Measurements from ENCODE around the gene MYO1C.

Gene MYO1C

GRCh38 chr17:1505586-1505985 lies 13.1 kb upstream of the MYO1C start:
- H3K4me3 ChIP-seq (ENCODE audit: control insufficient read depth, low read depth, low read length) = no peak overlapping the region
- DNase-seq (ENCODE audit: low read depth) = no peak
- TF ChIP-seq CTCF (conservative IDR thresholded peaks at IDR 0.05; ENCODE audit: control insufficient read depth, insufficient read depth, low read depth, low read length) = no peak

GRCh38 chr17:1504866-1505265 lies 12.4 kb upstream of the MYO1C start:
- no peak for TF ChIP-seq CTCF (conservative IDR thresholded peaks at IDR 0.05; ENCODE audit: control insufficient read depth, insufficient read depth, low read depth, low read length)
- no peak for DNase-seq (ENCODE audit: low read depth)
- no peak overlapping the region for H3K4me3 ChIP-seq (ENCODE audit: control insufficient read depth, low read depth, low read length)

DNA sequence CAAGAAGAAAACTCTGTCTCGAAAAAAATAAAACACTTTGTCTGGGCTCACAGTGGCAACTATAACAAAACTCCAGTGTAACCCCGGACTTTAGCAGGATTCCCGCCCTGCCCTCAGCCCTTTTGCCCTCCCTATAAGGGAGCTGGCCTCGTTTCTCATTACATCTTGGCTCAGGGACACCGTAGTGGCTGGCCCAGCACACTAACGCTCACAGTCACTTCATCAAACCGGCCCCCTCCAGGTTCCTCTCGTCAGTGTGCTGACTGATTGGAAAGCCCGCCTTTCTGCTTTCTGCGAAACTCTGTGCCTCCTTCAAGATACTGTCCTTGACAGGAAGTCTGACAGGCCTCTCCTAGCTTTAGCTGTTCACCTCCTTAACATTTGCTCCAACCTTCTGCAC lies 11.2 kb upstream of the MYO1C start:
- no peak for DNase-seq (ENCODE audit: low read depth)
- no peak for TF ChIP-seq CTCF (conservative IDR thresholded peaks at IDR 0.05; ENCODE audit: control insufficient read depth, insufficient read depth, low read depth, low read length)
- H3K4me3 ChIP-seq (ENCODE audit: control insufficient read depth, low read depth, low read length) = no peak overlapping the region

DNA sequence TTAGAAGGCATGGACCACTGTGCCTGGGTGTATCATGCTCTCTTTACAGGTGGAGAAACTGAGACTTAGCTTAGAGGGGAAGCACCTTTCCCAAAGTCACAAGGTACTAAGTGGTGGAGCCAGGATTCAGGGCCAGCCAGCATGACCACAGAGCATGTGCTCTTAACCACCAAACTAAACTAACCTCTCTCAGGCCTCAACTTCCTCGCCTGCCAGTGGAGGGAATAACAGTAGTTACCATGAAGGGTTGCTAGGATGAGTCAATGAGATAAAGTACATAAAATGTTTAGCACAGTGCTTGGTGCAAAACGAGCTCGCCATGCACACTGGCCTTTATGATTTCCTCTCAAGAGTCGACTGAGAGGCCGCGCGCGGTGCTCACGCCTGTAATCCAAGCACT lies 6.4 kb upstream of the MYO1C start:
- no peak overlapping the region for H3K4me3 ChIP-seq (ENCODE audit: control insufficient read depth, low read depth, low read length)
- peak; percentile 30 for DNase-seq (ENCODE audit: low read depth)
- no peak for TF ChIP-seq CTCF (conservative IDR thresholded peaks at IDR 0.05; ENCODE audit: control insufficient read depth, insufficient read depth, low read depth, low read length)

- no peak for DNase-seq (ENCODE audit: low read depth)
- TF ChIP-seq CTCF (conservative IDR thresholded peaks at IDR 0.05; ENCODE audit: control insufficient read depth, insufficient read depth, low read depth, low read length) = no peak
- H3K4me3 ChIP-seq (ENCODE audit: control insufficient read depth, low read depth, low read length) = no peak overlapping the region
Observed at GRCh38 chr17:1498233-1498632, 5.7 kb upstream of the MYO1C start.

DNA sequence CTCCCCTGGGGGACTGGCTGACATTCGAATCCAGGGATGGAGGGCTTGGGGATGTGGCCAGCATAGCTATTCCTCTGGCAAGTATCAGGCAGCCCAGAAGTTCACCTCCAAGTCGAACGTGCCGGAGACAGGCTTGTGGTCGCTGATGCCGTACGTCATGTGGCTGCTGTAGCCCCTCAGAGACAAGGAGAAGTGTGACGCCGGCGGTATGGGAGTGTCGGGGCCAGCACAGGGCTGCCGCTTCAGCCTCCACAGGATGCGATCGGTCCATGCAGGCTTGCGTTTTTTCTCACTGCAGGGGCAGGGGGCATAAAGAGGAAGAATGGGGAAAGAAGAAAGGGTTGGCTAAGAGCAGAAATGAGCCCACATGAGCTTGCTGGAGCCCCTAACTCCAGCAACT lies 5.3 kb upstream of the MYO1C start:
- no peak overlapping the region for H3K4me3 ChIP-seq (ENCODE audit: control insufficient read depth, low read depth, low read length)
- no peak for DNase-seq (ENCODE audit: low read depth)
- no peak for TF ChIP-seq CTCF (conservative IDR thresholded peaks at IDR 0.05; ENCODE audit: control insufficient read depth, insufficient read depth, low read depth, low read length)

- TF ChIP-seq CTCF (conservative IDR thresholded peaks at IDR 0.05; ENCODE audit: control insufficient read depth, insufficient read depth, low read depth, low read length) = no peak
- H3K4me3 ChIP-seq (ENCODE audit: control insufficient read depth, low read depth, low read length) = no peak overlapping the region
- DNase-seq (ENCODE audit: low read depth) = no peak
Observed at GRCh38 chr17:1496869-1497268, 4.4 kb upstream of the MYO1C start.
